ENCODE data around the gene TMEM119. TPM values are rescaled to one million over a fixed set of nuclear protein-coding genes. Genes with fewer than 3 reads are reported as not detected.
"Not testable (repeated sequence)": the region's sequence is repeated elsewhere in the genome, so short reads cannot be mapped to it uniquely, and the experiment has no call there.

The TMEM119 gene
- total RNA-seq, 2 donors from 2014 or later = 3.6 to 8.0 TPM

- DNase-seq (no peak), ATAC-seq (peak; percentile 25)
- intact Hi-C loops (cut with DNase I, micrococcal nuclease) = no loop called here
Measured at GRCh38 chr12:108635997-108636808, 38.3 kb upstream of the TMEM119 start.

- ATAC-seq (peak; percentile 7), DNase-seq (peak in 1 of 2 donors; percentile 36)
- intact Hi-C loops (cut with DNase I, micrococcal nuclease) = no loop called here
Measured at GRCh38 chr12:108635201-108635996, 37.5 kb upstream of the TMEM119 start.

- intact Hi-C loops (cut with DNase I, micrococcal nuclease) = no loop called here
- DNase-seq = peak; percentile 21 to 49
- ATAC-seq = no peak
Measured at GRCh38 chr12:108634341-108634751, 36.5 kb upstream of the TMEM119 start.

DNA sequence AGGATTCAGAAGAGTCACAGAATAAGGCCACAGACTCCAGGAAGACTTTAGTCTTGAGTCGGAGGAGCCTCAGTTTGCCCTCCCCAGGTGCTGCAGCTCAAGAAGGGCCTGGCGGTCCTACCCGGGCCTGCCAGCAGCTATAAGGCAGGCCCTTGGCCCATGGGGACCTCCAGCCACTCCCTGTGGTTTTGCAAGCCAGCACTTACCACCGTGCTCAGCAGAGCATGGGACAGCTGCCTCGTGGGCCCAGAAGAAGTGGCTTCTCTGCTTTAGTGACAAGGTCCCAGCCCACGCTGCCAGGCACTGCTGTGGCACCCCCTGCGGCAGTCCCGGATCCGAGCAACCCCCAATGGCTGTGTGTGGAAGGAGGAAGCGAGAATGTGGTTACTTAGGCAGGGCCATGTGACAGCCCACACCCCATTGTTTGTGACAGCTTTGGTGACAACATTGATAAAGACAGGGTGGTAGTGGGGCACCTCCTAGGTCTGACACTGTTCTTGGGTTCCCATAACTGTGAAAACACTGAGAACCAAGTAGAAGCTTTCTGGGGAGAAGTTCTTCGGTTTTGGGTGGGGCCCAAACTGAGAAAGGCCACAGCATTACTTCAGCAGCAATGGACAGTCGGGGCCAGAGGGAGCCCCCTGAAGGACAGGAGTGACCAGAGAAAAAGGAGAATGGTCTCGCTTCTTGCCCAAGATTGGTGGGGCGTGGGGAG, 35.8 kb upstream of the TMEM119 start, which contains the start of gene SELPLG:
TSS of gene SELPLG (minus strand) at position 361 of the 715 bp plus-strand sequence. CDS start 9,587 bp downstream, outside the sequence.
- DNase-seq (peak; percentile 76 to 80), ATAC-seq (peak; percentile 32)
- intact Hi-C loops (cut with DNase I, micrococcal nuclease) = no loop called here

DNA sequence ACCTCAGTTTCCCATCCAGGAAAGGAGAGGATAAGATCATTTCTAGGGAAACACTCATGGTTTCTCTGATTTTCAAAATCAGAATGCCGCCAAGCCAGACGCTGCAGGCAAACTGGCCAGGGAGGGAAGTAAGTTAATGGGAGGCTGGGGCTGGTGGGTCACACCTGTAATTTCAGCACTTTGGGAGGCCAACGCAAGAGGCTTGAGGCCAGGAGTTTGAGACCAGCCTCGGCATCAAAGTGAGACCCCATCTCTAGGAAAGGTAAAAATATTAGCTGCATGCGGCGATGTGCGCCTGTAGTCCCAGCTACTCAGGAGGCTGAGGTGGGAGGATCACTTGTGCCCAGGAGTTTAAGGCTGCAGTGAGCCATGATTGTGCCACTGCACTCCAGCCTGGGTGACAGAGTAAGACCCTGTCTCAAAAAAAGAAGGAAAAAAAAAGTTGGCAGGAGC, 35.2 kb upstream of the TMEM119 start:
- intact Hi-C loops (cut with DNase I, micrococcal nuclease) = no loop called here
- peak in 1 of 2 donors; percentile 9 for DNase-seq
- no peak for ATAC-seq

DNA sequence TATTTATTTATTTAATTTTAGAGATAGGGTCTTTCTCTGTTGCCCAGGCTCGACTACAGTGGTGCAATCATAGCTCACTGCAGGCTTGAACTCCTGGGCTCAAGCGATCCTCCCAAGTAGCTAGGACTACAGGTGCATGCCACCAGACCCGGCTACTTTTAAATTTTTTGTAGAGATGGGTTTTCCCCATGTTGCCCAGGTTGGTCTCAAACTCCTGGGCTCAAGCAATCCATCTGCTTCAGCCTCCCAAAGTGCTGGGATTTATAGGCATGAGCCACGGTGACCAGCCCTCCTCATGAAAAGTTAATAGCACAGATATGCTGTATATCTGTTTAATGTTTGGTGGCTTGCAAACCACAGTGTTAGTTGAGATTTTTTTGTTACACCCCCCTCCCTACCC, 33.4 kb upstream of the TMEM119 start:
- DNase-seq = peak in 1 of 2 donors; percentile 3
- intact Hi-C loops (cut with DNase I, micrococcal nuclease); ATAC-seq: not testable (repeated sequence)

- DNase-seq (peak in 1 of 2 donors; percentile 4), ATAC-seq (no peak)
- intact Hi-C loops (cut with DNase I, micrococcal nuclease) = no loop called here
Measured at GRCh38 chr12:108630481-108631207, 32.8 kb upstream of the TMEM119 start.

DNA sequence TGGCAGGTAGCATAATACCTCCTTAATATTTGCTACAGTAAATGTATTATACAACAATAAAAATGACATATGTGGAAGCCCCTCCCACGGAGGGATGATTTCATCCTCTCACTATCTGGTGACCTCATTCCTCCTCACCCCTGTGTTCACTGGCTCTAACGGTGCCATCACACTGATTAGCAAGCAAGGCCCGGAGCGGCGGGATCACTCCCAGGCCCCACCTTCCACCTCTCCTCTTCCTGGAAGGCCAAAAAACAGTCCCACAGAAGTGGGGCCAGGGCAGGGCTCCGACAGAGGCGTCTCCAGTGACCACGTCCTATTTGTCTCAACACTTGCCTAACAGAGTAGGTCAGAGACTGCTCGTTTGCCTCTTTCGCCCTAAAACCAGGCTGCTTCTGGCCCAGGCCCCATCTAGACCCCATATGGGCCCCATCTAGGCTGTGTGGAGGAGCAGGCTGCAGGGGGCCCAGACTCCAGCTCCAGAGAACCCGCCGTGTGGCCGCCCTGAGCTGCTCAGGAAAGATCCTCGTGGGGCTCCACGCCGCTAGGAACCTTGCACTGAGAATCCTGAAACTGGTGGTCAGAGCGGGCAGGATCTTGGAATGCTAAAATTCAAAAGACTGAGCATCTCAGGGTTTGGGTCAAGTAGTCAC, 32.1 kb upstream of the TMEM119 start:
- no peak for ATAC-seq
- intact Hi-C loops (cut with DNase I, micrococcal nuclease) = no loop called here
- DNase-seq = peak in 1 of 2 donors; percentile 13

- no peak for ATAC-seq
- DNase-seq = no peak
- intact Hi-C loops (cut with DNase I, micrococcal nuclease) = no loop called here
Measured at GRCh38 chr12:108629151-108629550, 31.3 kb upstream of the TMEM119 start.

DNA sequence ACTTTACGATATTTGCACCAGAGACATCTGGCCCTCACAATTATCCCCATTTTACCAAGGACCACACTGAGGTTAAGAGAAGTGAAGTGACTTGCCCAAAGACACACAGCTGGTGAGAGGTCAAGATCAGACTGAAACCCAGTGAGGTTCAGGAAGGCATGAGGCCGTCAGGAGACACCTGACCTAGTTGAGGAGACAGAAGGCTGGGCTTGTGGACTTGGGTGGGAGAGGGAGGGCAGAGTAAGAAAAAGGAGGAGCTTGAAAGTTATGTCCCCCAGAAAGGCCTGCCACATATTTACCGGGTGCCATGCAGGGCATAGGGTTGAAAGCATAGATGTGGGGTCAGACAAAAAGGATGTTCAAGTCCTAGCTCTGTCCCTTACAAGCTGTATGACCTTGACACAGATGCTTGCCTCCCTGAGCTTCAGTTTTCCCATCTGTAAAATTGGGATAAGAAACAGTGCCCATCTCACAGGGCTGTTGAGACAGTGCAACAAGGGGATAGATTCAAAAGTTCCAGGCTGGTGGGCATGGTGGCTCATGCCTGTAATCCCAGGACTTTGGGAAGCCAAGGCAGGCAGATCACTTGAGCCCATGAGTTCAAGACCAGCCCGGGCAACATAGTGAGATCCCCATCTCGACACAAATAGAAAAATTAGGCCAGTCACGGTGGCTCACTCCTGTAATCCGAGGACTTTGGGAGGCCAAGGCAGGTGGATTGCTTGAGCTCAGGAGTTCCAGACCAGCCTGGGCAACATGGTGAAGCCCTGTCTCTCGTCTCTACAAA, 29.4 kb upstream of the TMEM119 start:
- intact Hi-C loops (cut with DNase I, micrococcal nuclease) = no loop called here
- ATAC-seq (no peak), DNase-seq (no peak)

DNA sequence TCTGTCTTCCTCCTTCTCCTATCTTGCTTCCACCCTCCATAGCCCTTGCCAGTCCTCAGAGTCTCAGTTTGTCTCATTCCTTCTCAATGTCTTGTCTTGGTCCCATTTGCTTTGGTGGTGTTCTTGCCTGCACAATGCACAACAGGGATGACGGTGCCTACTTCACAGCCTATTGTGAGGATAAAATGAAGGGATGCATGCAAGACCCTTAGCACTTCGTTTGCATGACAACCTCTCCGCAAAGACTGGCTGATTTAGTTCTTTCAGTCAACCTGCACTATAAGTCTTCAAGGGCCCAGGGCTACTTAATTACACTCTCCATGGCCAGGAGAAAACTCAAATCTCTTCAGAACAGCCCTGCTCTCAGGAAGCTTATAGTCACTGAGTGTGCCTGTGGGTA, 27.3 kb upstream of the TMEM119 start:
- ATAC-seq = no peak

GRCh38 chr12:108623577-108623976, 25.7 kb upstream of the TMEM119 start:
- DNase-seq (no peak), ATAC-seq (no peak)
- intact Hi-C loops (cut with DNase I, micrococcal nuclease) = no loop called here

More for the DNA sequence above, 27.3 kb upstream of the TMEM119 start:
- intact Hi-C loops (cut with DNase I, micrococcal nuclease) = no loop called here
- no peak for DNase-seq

DNA sequence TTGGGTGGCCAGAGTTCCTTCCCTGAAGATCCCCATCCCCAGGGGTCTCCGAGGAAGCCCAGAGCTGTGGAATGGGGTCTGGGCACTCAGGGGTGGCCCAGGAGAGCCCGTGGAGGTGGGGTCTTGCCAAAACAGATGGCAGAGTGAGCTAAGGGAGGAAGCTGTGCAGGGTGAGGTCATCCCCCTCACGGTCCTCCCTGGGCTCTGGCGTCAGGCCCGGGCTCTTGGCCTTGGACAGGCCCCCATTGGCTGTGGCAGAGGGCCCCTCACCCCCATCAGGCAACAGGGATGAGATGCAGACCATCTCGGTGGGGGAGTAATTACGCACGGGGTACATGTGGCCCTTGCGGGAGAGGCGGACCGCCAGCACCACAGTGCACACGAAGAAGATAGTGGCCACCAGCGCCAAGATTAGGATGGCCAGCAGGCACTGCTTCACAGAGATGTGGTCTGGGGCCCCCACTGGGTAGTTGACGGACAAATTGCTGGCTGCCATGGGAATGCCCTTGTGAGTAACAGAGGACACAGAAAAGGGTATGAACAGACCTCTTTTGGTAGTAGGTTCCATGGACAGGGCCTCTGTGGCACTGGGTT, 25.1 kb upstream of the TMEM119 start:
- DNase-seq (no peak), ATAC-seq (no peak)
- intact Hi-C loops (cut with DNase I, micrococcal nuclease) = no loop called here

DNA sequence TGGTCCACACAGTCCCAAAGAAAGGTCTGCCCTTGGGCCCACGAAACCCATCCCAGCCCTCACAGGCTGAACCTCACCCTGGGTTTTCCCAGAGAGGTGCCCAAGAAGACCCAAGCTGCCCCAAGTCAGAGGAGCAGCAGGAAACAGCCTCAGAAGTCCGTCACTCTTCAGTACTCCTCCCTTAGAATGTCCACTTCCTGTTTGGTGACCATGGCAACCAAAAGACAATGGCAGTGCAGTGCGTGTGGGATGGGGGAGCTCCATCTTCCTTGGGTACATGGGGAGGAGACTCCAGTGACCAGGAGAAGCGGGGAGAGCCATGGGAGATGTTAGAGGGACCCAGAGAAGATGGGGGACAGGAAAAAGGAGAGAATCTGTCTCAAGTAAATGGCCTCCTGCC, 24.5 kb upstream of the TMEM119 start:
- DNase-seq = no peak
- peak; percentile 38 for ATAC-seq
- intact Hi-C loops (cut with DNase I, micrococcal nuclease) = no loop called here

DNA sequence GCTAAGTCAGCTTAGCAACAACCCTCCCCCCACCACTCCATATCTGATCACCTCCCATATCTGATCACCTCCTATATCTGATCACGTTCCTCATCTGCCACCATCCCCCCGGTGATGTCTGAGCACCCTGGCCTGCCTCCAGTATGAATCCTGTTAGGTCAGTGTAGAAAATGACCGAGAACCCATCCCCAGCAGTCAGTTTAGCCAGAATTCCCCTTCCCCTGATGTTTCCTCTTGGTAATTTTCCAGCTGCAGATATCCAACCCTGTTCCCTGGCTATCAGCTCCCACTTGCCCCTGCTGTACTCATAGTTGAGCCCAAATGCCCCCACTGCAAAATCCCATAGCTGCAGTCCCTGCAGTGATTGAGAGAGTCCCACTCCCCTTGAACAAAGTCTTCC, 23.3 kb upstream of the TMEM119 start:
- intact Hi-C loops (cut with DNase I, micrococcal nuclease) = loop anchor here in 1 of 2 donors (2.0 kb wide), 1 partner anchor 54 kb away; no protein-coding TSS in a partner anchor

GRCh38 chr12:108620236-108620879, 22.5 kb upstream of the TMEM119 start:
- no peak for ATAC-seq
- DNase-seq = no peak
- intact Hi-C loops (cut with DNase I, micrococcal nuclease) = loop anchor here in 1 of 2 donors (2.0 kb wide), 1 partner anchor 54 kb away; no protein-coding TSS in a partner anchor

More for the DNA sequence above, 23.3 kb upstream of the TMEM119 start:
- DNase-seq (no peak), ATAC-seq (no peak)

Measured in left colon (tissue), 2 donors.